CD4-positive, alpha-beta T cell treated with Interleukin-10 for 1 hour (primary cell): Measurements from ENCODE around the gene GLTPD2.

Experiments used
- DNase-seq: peaks from one replicate; pipeline ENCODE4 v3.0.0-alpha.2; 2020

The GLTPD2 gene

DNA sequence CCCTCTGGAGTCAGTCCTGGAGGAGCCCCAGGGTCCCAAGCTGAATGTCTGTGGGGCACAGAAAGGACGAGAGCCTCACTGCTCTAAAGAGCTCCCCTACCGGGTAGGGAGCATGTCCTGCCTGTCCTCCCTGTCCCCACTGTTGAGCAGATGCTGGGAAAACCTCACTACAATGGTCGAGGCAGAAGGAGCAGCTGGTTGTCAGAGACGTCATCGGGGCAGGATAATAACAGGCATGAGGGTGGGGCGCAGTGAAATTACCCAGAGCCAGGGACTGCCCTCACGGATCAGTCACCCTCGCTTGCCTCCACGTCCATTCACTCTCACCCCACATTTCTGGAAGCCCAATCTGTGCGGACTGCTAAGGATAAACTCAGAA lies 16.5 kb upstream of the GLTPD2 start:
- DNase-seq = no peak

DNA sequence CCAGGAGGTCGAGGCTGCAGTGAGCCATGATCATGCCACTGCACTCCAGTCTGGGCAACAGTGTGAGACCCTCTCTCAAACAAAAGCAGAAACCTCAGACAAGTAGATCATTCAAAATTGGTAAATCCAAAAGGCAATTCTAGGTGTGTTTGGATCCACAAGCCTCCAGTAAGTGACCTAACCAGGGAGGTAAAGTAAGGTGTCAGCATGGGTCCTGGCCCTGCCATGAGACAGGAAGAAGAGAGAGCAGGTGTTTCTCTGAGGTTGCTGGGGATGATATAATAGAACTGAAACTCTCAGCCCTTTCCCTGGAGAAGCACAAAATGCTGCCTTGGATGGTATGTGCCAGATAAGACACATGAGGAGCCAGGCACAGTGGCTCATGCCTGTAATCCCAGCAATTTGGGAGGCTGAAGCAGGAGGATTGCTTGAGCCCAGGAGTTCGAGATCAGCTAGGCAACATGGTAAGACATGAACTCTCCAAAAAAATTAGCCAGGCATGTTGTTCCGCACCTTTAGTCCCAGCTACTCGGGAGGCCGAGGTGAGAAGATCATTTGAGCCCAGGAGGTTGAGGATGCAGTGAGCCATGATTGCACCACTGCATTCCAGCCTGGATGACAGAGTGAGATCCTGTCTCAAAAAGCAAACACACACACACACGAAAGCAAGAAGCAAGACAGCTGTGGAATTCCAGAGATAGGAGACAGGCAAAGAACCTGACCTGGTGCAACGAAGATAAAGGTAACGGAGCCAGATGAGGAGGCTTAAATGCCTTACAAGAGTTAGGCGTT lies 10.6 kb upstream of the GLTPD2 start:
- no peak for DNase-seq

DNA sequence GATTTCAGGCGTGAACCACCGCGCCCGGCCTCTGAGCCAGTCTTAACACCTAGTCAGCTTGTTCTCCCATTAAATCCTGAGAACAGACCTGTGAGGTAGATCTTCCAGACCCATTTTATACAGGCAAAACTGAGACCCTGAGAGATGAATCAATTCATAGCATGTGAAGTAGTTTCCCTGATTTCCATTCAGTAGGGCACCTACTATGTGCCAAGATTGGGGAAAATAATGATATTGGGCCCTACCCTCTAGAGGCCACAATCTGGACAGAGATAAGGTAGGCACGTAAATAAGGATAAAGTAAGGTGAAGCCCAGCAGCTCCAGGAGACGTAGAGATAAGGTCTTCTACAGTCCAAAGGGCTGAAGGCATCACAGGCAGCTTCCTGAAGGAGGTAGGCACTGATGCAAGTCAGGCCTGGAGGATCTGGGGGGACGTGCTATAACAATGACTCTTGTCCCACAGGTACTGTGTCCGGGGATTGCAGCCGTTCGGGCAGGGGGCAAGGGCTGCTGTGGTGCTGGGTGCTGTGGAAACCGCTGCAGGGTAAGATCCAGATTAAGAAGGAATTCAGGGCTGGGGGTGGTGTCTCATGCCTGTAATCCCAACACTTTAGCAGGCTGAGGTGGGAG lies 8.3 kb upstream of the GLTPD2 start:
- no peak for DNase-seq

DNA sequence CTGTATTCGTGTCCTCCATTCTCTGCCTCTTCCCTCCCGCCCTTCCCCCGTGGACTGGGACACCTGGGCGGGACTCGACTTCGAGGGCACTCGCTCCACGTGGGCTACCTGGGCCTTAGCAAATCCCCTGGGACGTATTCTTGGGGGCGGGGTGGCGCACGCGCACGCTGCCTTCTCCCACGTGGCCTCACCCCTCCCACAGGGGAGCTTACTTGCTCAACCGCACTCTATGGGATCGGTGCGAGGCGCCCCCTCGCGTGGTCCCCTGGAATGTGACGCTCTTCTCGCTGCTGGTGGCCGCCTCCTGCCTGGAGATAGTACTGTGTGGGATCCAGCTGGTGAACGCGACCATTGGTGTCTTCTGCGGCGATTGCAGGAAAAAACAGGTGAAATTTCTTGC lies 6.1 kb upstream of the GLTPD2 start:
- no peak for DNase-seq

DNA sequence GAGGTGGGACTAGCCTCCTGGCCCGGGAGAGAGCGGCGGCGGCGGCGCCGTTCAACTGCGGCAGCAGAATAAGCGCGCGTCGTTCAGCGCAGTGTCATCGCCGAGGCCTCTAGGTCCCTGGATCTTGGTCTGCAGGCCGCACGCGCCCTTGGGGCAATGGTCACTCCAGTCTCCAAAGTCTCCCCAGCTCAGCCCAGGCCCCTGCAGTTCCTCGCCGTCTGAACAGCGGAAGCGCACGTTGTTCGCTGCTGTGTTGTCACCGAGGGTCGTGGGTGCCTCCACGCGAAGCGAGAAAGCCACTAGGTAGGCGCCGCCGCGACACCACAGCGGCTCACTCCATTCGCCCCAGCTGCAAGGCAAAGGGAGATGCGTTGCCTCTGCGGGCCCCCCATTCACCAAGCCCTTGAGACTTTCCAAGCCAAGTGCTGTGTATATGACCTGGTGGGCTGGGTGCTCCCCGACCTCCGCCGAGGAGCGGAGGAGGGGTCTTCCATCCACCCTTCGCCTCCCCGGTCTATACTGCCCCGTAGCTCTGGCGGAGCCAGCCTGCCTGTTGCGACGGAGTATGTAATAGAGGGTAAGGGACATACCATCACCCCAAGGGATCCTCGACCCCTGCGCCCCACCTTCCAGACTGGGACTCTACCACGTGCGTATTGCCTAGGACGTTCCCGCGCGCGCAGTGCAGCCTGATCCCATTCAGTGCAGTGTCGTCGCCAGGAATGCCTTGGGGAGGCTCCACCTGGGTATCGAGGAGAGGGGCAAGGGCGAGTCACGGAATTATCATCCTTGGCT lies 3.3 kb upstream of the GLTPD2 start:
- DNase-seq = no peak

DNA sequence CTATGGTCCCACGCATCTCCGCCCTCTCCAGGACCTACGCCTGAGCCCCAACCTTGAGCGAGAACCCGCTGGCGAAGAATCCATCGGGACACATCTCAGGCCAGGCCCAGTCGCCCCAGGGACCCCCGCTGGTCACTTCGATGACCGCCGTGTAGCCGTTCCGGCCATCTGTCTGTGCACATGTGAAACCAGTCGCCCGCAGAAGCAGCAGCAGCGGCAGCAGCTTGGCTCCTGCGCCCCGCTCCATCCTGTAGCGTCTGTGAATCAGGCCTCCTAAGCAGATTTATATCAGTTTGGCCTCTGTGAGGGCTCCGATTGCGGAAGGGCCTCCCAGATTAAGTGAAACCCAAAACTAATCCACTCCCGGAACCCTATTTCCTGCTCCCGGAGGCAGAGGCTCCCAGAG lies 2.7 kb upstream of the GLTPD2 start, which contains the start of gene VMO1:
TSS of gene VMO1 (minus strand) at position 259 of the 406 bp plus-strand sequence. CDS start at position 247, 12 bp downstream.
- DNase-seq = no peak

DNA sequence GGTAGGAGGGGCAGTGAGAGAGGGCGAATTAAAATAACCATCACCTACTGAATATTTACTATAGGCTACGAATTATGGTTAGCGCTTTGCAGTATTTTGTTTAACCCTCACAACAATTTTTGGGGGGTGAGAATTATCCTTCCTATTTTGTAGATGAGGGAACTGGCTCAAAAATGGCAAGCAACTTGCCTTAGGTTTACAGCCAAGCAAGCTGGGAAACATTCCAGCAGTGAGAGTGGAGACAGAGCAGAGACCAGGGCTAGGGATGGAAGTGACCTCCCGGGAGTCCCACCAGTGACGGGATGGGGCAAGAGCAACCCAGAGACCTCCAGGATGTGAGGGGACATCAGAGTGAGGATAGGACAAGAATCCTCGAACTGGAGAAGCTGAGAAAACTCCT lies 2.2 kb upstream of the GLTPD2 start:
- DNase-seq = no peak

DNA sequence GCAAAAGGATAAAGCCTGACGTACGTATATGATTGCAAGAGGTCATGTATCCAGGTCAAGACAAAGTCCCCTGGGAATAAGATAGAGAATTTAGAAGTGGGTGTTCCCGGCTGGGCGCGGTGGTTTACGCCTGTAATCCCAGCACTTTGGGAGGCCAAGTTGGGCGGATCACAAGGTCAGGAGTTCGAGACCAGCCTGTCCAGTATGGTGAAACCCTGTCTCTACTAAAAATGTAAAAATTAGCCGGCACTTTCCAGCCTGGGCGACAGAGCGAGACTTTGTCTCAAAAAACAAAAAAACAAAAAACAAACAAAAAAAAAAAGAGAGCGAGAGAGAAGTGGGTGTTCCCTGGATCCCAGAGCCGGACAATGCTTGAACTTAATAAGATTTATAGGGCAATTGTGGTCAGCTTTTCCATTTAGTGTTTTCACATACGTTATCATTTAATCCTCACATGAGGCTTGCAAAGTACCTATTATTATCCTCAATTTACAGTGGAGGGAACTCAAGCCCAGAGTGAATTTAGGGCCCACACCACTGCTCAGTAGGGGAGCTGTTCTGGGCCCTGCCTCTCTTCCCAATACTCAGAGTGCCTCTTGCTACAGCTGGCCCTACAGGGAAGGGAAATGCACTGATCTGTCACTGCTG lies 481 bp upstream of the GLTPD2 start:
- no peak for DNase-seq

DNA sequence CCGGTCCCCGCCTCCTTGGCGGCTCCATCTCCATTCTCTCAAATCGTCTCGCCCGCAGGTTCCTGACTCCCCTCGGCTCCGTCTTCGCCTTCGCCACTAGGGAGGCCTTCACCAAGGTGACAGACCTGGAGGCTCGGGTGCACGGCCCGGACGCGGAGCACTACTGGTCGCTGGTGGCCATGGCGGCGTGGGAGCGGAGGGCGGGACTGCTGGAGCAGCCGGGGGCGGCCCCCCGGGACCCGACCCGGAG lies 862 bp downstream of the GLTPD2 start:
- DNase-seq = no peak

- peak; percentile 84 for DNase-seq
Measured at GRCh38 chr17:4789951-4790704, 1.4 kb downstream of the GLTPD2 start.

DNA sequence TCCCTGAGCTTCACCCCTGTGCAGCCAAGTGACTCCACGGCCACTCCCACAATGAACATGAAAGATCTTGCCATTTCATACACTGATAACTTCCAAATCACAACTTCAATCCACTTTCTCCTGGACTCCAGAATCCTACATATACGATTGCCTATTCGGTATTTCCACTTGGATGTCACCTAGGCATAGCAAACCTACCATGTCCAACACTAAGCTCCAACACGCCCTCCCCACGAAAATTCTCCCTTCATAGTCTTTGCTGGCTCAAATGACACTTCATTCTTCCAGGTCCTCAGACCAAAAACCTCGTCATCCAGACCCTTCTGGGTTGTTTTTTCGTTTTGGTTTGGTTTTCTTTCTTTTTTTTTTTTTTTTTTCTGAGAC lies 1.9 kb downstream of the GLTPD2 start:
- no peak for DNase-seq

- no peak for DNase-seq
Measured at GRCh38 chr17:4795168-4795567, 6.4 kb downstream of the GLTPD2 start.

DNA sequence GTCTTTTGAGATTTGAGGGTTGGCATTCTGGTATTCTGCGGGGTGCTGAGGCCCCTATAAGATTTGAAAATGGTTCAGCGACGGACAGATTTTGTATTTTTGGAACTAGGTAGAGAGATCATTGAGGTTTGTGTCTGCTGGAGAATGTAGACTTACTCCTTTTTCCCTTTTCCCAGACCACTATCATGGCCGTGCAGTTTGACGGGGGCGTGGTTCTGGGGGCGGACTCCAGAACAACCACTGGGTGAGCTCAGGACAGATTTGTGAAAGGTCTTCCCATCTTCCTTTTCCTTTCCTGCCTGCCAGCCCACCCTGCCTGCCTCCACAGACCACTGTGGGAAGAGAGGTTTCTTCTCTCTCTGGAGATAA lies 7.8 kb downstream of the GLTPD2 start:
- no peak for DNase-seq

DNA sequence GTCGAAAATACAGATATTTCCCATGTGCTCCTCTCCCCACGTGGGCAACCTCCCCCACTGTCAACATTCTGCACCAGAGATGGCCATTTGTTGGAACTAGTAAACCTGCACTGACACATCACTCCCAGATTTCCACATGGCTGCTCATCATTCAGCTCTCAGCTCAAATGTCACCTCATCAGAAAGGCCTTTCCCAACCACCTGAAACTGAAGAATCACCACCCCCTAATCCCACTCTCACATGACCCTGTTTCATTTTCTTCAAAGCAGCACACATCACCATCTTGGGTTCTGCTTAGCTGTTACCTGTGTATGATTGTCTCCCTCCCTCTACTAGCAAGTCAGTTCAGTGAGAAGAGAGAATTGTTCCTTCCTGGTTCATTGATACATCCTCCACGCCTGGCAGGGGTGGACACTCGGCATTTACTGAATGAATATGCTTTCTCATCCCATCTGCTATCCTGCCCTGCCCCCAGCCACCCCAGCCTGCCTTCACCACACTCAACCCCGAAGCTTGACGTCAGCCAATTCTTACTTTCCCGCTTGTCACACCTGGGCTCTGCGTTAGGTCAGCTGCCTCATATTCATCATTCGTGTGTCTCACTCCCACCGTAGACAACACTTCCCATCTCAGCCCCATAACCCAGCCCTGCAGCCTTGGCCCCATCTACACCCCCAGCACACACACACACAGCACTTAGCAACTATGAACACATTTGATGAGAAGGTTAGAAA lies 11.9 kb downstream of the GLTPD2 start:
- no peak for DNase-seq

- no peak for DNase-seq
Measured at GRCh38 chr17:4802228-4802627, 13.5 kb downstream of the GLTPD2 start, which contains the start of gene C17orf114. C17orf114 (minus strand) TSS chr17:4802328.

DNA sequence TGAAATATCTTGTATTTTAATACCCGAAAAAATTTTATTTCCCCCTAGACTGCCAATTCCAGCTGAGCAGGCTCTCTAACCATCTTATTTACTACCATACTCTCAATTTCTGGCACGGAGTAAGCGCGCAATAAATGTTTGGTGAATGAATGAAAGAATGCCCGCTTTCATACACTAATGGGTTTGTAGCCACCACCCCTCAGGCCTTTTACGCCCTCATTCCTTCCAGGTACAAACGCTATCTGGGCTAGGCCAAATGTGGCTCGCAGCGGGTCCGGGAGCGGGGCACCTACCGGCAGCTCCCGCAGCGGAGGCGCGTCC lies 17.7 kb downstream of the GLTPD2 start:
- no peak for DNase-seq

DNA sequence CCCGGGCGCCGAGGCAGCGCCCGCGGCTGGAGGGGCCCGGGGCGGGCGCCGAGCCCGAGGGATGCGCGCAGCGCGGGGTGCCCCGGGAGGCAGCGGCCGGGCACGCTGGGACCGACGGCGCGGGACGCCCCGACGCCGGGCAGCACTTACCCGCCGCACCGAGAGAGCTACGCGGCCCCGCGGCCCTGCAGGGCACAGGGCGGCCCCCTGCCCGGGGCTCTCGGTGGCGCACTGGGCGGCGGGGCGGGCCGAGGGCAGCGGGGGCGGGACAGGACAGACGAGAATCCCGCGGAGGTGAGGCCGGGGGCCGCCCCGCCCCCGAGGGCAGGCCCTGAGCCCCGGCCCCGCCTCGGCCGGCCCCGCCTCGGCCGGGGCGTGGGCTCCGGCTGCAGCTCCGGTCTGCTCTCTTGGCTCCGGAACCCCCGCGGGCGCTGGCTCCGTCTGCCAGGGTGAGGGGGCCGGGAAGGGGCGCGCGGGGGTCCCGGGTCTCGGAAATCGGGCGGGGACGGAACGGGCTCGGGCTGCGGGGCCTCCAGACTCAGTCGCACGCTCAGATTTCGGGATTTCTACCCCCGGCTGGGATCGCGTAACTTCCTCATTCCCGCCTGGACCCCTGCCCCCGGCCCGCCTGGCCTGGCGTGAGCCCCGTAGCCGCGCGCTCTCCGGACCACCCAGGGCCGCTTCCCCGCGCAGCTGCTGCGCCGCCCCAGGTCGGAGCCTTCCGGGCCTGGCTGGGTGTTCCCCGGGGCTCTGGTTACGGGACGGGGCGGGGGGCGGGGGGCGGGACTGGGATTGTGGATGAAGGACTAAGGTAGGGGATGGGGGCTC lies 18.2 kb downstream of the GLTPD2 start, which contains the start of gene PLD2:
TSS of gene PLD2 (plus strand) at position 376 of the 828 bp plus-strand sequence. CDS start 621 bp downstream, outside the sequence.
- DNase-seq = peak; percentile 89

DNA sequence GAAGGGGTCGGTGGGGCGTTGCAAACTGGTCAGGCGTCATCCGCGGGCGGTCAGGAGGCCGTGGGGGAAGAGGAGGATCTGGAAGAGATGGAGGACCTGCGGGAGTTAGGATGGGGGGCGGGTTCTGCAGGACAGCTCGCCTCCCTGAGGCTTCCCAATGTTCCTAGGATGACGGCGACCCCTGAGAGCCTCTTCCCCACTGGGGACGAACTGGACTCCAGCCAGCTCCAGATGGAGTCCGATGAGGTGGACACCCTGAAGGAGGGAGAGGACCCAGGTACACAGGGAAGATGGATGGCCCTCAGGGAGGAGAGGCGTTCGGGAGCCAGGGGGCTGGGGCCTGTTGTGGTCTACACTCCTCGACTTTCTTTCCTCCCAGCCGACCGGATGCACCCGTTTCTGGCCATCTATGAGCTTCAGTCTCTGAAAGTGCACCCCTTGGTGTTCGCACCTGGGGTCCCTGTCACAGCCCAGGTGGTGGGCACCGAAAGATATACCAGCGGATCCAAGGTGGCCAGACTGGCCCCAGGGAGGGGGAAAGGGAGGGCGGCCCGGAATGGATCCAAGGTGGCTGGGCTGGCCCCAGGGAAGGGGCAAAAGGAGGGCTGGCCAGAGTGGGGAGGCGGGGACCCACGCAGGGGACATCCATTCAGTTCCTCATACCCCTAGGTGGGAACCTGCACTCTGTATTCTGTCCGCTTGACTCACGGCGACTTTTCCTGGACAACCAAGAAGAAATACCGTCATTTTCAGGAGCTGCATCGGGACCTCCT lies 19.0 kb downstream of the GLTPD2 start:
- DNase-seq = no peak

- DNase-seq = no peak
Measured at GRCh38 chr17:4808378-4808767, 19.6 kb downstream of the GLTPD2 start.

DNA sequence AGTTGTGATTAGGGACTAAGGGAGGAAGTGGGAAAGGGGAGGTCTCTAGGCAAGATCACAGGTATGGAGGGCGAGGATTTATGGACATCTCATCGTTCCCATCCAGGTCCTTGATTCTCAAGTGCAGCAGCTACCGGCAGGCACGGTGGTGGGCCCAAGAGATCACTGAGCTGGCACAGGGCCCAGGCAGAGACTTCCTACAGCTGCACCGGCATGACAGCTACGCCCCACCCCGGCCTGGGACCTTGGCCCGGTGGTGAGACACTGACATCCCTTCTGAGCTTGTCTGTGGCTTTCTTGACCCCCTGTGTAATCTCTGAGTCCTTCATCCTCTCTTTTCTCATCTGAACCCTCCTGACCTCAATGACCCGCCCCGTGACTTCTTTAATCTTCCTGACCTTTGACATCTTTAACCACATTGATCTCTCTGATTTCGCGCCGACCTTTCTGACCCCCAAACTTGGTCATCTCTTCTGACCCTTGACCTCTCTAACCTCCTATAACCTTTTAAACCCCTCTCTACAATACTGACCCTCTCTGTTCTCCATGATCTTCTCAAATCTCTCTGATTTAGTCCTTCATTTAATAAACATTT lies 22.0 kb downstream of the GLTPD2 start:
- DNase-seq = no peak
